GM18505 (cell line): Measurements from ENCODE around the gene ABHD17B.

ENCODE experiments used
- ATAC-seq: cut with Tn5 transposase; IDR thresholded peaks from one replicate; pipeline ENCODE4 v1.9.1; 2021; ENCODE audit not compliant: unreplicated experiment
- POLR2A ChIP-seq: IDR thresholded peaks from 4 replicates; pipeline ENCODE4 v1.6.1; 2011; ENCODE audit warnings: borderline replicate concordance; ENCODE audit not compliant: insufficient read depth, insufficient read length; ENCODE audit errors: extremely low read depth

ABHD17B gene

DNA sequence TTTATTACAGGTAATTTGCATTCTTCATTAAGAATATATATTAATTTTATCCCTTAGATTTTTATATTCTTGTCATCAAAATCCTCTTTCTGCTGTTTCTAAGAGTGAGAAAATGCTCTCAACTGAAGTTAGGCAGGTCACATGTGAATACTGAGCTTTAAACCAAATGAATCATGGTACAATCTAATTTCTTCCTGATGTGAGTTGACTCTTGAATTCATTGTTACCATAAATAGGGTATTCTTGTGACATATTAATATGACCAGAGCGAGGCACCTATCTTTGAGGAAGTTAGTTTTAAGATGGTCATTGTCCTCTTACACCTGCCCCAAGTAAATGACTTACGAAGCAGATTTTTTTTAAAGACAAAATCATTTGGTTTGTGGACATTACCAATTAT lies 17.8 kb upstream of the ABHD17B start:
- ATAC-seq: no peak
- no peak for TF ChIP-seq POLR2A

DNA sequence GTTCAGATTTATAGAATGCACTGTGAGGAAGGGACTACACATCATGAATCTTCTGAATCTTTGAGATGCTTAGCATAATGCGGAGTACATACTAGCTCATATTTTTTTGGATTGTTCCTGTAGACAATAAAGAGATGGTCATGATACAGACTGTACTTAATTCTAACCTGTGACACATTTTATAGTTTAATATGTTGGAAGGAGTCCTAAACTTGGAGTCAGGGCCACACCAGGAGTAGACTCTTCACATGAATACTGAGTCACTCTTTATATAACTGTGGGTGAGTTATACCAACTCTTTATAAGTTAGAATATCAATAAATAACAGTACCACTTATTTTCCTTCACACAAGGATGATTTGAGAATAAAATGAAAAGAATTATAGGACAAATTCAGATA lies 17.4 kb upstream of the ABHD17B start:
- no peak for TF ChIP-seq POLR2A
- no peak for ATAC-seq

DNA sequence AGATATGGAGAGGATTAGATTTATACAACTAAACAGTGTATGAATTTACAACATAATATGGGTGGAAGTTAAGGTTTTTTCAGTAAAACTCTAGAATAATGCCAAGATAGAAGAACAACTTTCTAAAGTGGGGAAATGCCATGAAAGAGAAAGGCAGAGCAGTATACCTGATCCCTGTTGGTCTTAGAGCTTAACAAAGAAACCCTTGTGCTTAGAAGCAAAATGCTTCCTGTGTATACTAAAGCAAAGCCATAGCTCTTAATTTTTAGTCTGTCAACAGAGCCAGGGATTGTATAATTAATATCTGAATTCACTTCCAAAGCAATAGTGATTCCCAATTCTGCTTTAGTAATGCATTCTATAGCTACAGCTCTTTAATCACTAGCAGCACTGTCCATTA lies 14.8 kb upstream of the ABHD17B start:
- TF ChIP-seq POLR2A: no peak
- ATAC-seq: no peak

DNA sequence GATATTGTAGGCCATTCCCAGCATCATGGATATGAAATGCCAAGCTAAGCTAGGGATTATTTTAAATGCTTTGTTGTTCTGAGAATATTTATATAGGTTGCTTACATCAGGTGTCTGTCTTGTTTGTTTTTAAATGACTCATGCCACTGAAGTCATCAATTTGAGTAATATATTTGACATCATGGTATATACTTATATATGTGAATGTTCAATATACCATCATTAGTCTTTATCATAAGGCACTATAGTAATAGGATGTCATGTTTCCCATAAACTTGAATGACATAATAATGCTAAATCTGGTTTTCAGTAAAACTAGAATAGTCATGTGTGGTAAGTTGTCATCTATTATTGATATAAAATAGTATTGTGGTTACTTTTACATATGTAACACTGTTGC lies 13.6 kb upstream of the ABHD17B start:
- no peak for TF ChIP-seq POLR2A
- ATAC-seq: no peak

DNA sequence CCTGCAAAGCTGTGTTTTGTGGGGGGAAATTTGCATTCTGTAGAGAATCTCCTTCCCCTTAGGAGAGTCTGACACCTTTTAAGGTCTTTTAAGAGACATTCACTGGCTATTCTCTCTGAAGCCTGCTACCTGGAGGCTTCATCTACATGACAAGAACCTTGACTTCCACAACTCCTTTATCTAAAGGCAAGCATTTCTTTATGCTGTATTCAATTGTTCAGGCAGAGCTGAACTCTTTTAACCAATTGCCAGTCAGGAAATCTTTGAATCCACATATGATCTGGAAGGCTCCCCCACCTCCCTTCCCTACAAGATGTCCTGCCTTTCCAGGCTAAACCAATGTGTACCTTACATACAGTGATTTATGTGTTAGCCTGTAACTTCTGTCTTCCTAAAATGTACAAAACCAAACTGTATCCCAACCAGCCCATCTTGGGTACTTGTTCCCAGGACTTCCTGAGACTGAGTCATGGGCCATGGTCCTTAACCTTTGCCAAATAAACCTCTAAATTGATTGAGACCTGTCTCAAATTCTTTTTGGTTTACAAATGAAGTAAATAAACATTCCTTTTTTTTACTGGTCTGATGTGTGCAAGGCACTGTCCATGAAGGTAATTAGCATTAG lies 10.3 kb upstream of the ABHD17B start:
- ATAC-seq: no peak

DNA sequence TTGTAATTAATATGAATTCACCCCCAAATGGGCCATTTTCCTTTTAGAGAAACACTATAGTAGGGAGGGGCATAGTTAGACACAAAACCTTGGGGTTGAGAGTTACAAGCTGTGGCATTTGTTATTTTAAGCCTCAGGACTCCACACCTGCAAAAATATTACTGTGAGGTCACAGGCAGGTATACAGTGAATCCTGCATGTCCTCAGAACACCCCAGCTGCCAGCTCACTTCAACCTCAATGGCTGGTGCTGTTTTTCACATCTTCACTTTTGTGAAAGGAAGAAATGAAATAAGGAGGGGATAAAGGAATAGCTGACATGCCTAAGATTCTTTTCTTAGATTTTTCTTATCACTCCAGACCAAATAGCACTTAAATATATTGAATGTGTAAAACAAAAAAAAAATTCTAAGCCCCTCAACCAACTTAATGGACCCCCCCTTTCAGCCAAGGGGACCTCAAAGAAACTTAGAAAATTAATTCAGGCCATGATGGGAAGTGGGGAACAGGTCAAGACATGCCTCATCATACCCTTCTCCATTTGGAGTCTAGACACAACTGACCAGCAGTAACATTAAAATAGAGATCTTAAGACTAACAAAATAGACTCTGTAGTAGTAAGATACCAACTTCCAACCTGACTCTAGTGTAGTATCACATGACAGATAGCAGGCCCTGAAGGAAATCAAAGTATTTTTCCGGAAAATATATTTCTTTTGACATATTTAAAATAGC lies 9.6 kb upstream of the ABHD17B start:
- ATAC-seq: no peak
- no peak for TF ChIP-seq POLR2A

More for the DNA sequence above, 10.3 kb upstream of the ABHD17B start:
- no peak for TF ChIP-seq POLR2A

DNA sequence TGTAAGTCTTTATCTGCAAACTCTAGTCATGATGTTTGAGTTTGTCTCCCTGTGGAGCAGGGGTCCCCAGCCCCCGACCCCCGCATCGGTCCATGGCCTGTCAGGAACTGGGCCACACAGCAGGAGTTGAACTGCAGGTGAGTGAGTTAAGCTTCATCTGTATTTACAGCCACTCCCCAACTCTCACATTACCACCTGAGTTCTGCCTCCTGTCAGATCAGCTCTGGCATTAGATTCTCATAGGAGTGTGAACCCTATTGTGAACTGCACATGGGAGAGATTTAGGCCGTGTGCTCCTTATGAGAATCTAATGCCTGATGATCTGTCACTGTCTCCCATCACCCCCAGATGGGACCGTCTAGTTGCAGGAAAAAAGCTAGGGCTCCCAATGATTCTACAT lies 7.4 kb upstream of the ABHD17B start:
- no peak for ATAC-seq
- TF ChIP-seq POLR2A: no peak

DNA sequence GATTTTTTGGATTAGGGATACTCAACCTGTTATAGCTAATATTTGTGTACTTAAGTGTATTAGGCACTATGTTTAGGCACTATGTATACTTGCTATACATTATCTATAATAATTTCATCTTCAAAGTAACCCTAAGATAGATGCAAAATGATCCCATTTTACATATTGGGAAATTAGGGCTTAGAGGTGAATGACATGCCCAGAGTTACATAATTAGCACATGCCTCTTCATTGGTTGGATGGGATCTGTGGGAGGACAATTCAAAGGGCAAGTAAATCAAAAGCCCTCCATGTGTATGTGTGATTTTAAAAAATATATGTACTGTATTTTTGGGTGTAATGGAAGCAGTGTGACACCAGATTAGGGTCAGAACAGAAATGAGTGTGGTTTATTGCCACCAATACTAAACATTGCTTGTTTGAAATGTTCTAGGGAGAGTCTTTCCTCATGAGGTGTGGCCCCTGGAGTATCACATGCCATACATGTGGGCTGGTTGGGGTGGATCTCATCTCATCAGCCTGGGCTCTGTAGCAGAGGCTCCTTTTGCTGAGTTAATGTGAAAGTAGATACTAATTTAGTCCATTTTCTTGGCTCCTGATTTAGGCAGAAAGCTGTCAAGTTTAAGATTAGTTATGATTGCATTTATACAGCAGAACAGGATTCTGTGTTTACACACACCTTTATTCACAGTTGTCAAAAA lies 6.0 kb upstream of the ABHD17B start:
- ATAC-seq: peak; percentile 85
- TF ChIP-seq POLR2A: no peak

DNA sequence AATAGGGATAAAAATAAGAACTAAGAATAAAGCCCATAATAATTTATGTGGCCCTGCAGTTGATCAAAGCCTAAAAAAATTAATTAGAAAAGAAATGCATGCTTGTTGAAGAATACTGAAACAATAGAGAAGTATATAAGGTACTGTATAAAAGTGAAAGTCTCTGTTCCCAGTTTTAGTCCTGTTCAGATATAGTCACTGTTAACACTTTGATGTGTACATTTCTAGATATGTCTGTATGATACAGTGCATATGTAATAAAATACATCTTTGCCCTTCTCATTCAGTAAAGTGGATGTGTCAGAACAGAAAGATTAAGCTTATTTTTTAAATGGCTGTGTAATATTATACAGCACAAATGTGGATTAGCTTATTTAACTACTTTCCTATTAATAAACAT lies 4.5 kb upstream of the ABHD17B start:
- TF ChIP-seq POLR2A: no peak
- ATAC-seq: no peak

DNA sequence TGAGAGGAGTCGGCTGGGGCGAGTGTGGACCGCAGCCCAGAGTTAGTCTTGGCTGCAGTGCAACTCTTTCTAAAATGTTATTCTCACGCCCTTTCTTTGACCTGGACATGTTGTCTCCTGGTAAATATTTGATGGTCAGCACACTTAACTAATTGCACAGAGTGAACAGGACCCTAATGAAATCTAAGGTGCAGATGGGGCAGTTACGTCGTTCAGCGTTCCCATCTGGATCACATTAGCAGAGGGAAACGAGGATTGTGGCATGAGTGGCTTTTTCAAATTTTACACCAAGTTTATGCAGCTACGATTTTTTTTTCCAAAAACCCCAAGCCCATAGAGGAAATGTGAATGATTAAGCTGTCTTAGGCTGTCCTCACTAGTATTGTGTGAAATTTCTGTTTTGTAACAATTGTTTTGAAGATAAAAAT lies 929 bp upstream of the ABHD17B start:
- TF ChIP-seq POLR2A: no peak
- no peak for ATAC-seq

DNA sequence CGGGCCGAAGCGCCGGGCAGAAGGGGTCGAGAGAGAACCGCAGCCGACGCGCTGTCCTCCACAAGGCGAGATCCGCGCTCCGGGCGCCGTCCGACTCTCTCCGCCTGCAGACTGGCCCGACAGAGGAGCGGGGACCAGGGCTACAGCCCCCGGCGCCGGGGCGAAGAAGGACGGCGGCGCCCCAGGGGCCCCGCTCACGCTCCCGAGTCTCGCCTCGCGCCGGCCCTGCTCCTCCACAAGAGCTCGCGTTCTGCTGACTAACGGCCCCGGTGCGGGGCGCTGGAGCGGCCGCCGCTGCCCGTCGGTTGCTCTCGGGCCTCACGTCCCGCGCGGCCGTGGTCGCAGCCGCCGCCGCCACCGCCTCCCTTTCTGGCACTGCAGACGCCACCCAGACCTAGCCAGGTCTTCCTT lies 338 bp downstream of the ABHD17B start:
- TF ChIP-seq POLR2A: no peak
- peak; percentile 26 for ATAC-seq

DNA sequence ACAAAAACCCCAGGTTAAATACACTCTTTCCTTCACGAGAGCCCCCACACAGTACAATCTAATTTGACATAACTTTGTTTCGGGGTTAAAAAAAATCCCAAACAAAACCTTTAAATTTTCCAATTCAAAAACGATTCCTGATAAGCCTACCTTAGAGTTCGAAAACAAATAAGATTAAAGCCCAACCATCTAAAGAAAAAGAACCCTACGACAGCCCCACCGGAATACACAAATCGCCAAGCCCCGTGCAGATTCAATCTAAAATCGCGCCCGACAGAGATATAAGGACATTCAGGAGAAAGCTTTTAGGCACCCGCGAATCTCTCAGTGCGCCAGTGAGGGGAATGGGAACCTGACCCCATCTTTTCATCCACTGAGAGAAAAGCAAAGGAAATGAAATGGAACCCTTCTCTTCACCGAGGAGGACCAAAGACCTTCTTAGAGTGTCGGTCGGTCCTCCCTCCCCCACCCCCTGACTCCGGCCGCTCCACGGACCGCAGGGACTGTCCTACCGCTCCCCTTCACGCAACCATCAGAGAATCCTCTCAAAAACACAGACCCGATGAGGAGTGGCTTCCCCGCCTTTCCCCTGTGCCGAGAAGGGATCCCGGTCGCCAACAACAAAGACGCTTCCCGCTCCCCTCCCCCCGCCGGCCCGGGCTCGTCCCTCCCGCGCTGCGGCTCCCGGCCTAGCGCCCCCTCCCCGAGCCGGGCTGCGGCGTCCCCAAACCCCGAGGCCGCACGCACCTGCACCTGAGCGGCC lies 925 bp downstream of the ABHD17B start:
- no peak for TF ChIP-seq POLR2A
- ATAC-seq: peak; percentile 15

DNA sequence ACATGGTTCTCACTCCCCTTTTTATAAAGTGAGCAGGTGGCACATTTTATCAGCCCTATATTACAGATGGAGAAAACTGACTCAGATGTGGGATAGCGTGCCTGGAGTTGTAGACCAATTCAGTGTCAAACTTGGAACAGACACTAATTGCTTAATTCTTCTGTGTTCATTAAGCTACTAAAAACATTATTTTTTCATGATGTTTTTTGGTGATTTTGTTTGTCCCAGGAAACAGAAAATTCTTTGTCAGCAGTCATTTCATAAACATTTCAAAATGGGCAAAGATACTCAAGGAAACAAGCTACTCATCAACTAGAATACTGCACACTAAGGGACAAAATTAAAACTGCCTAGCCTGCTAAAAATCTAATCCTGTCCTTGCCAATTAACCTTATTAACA lies 2.2 kb downstream of the ABHD17B start:
- TF ChIP-seq POLR2A: no peak
- no peak for ATAC-seq
